Measurements from ENCODE around the gene DENND5A.
"Not testable (repeated sequence)": the region's sequence is repeated elsewhere in the genome, so short reads cannot be mapped to it uniquely, and the experiment has no call there.

DENND5A gene

DNA sequence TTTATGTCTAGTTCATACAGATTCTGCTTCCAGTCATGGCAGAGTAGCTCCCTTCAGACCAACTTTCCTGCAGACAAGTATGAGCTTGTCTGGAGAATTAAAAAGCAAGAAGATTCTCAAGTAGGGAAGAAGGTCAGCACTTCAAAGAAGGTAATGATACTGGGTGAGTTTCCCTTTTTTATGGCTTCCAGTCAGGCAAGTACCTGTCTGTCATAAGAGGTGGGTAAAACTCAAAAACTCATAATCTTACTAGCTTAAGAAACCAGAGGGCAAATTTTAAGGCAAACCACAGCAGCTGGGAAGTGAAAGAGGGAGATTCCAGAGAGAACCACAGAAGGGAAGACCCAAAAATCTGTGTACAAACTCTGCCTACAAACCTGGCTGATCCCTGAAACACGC, 54.2 kb downstream of the DENND5A start:
- no peak for DNase-seq (ENCODE audit: low spot score)

DNA sequence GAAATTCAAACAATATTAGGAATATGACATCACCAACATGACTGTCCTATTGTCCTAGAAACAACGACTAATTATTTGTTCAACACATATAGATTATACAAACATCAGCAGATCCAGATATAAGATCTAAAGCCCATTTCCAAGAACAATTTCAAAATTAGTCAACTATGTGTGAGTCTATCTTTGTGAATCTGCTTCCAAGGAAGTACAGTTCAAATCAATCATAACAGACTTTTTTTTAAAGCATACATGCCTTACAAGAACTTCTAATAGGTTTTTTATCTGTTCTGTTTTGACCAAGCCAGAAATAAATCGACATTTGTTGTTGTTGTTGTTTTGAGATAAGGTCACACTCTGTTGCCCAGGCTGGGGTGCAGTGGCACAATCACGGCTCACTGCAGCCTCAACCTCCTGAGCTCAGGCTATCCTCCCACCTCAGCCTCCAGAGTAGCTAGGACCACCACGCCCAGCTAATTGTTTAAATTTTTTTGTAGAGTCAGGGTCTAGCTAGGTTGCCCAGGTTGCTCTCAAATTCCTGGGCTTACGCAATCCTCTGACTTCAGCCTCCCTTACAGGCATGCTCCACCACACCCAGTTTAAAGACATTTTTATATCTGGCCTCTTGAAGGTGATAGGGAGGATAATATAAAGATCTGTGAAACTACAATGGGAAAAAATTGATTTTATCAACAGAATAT, 54.8 kb downstream of the DENND5A start:
- no peak for DNase-seq (ENCODE audit: low spot score)

DNA sequence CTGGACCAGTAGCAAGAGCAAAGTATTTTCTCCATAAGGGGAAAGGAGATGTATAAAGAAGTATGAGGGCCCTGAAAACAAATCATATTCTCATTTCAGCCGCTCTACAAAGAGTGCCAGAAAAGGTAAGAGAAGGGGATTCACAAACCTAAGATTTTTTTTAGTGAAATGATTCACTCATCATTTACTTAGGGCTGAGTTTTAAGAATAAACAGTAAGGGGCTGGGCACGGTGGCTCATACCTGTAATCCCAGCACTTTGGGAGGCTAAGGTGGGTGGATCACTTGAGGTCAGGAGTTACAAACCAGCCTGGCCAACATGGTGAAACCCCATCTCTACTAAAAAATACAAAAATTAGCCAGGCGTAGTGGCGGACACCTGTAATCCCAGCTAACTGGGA, 55.5 kb downstream of the DENND5A start:
- not testable (repeated sequence) for DNase-seq (ENCODE audit: low spot score)

DNA sequence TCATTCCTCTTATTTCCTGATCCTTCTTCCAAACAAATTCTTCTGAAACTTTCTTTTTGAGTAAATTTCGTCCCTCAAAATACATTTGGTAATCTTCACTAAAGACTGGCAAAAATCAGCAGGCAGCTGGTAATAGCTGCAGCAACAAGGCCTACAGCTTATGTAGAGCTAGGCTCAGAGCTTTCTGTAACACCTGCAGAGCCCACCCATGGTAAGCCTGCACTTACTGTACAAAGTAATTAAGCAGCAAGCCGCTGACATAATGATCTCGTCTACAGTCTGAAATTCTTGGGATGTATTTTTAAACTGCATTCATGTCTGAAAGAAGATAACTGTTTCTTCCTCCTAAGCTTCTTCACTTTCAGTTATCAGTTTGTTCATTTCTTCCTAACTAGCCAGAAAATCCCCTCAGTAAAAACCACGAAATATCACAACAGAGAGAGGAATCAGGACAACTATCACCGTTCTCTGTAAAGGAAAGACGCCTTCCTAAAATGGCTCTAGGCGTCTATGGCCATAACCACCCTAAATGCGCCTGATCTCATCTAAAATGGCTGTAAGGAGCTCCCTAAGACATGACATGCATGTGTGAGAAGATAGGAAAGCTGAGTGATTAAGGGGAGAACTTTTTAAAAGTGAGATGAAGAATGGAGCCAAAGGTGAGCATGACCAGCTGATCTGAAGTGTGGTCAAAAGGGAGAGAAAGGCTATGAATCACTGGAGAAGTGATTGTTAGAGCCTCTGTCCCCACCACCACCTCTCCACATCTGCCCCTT, 56.2 kb downstream of the DENND5A start:
- DNase-seq (ENCODE audit: low spot score) = no peak

DNA sequence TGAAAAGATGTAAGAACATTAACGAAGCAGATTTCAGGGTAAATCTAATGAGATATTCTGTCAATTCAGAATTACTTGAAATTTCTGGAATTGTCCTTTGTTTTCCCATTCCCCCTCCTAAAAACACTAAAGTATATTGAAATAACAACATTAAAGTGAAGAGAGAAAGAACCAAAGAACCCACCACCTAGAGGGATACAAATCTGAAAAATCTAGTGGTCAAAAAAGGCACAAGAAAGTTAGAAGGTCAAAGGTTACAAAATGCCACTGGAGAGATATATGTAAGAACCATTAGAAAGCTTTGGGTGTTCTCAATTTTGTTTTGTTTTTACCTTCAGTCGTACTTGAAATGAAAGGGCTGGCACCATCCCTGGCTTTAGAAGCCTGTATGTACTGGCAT, 57.9 kb downstream of the DENND5A start:
- no peak for DNase-seq (ENCODE audit: low spot score)

DNA sequence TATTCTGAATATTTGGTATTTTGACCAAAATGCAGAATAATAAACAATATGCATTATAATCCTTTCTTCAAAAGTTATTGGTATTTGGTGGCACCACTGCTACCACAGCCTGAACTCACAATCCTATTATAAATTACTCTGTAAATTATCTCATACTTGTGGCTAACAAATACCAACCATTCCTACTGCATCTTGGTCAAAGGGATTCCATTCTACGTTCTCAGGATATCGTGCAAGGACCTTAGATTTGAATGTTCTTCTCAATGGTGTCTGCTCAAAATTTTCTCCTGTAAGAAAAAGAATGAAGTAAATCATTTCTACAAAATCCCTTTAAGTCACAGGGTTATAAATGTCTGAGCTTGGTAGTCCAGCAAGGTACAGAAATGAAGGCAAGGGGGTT, 58.7 kb downstream of the DENND5A start:
- no peak for DNase-seq (ENCODE audit: low spot score)

DNA sequence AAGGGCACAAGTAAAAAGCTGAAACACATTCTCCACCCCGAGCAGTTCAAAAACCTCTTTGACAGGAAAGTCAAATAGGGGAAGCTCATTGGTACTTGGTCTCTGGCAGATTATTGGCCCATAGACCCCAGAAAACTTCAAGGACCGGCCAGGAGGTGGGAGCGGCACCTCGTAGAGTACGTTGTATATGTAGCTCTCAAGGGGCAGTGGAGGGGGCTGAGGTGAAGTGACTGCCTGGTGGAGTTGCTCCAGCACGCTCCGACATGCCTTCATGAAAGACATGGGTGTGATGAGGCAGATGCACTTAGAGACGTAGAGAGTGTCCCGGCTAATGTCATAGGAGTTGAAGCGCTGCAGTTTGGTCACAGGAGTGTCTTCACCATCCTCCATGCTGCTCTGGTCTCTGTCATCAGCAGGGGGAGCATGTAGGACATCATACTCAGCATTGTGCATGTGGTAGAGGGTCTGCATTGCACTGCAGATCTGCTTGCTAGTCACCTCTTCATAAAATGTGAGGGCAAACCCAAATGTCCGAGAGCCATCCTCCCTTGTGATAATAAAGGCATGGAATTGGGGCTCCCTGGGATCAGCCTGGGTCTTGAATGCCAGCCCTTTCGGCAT, 61.3 kb downstream of the DENND5A start:
- peak; percentile 11 for DNase-seq (ENCODE audit: low spot score)

DNA sequence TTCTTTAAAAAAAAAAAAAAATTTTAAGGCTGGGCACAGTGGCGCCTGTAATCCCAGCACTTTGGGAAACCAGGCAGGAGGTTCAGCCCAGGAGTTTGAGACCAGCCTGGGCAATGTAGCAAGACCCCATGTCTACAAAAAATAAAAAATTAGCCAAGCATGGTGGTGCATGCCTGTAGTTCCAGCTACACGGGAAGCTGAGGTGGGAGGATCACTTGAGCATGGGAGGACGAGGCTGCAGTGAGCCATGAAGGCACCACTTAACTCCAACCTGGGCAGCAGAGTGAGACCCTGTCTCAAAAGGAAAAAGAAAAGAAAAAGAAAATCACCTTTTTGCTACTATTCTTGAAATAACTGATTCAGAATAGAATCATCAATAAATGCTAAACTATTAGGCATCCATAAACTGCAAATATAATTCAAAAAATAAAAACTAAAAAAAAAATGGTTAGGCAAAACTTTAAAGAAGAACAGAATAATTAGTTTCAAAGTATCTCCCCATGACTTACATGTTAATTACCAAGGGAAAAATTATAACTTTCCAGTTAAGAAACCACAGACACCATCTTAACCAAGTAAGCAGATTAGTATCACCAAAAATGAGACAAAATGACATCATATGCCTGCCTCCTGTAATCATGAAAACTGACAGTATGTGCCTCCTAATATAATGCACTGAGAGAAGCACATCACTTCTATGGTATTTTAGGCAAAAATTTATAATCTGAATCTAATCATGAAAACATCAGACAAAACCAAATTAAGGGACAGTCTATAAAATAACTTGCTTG, 63.6 kb downstream of the DENND5A start:
- DNase-seq (ENCODE audit: low spot score) = no peak

DNA sequence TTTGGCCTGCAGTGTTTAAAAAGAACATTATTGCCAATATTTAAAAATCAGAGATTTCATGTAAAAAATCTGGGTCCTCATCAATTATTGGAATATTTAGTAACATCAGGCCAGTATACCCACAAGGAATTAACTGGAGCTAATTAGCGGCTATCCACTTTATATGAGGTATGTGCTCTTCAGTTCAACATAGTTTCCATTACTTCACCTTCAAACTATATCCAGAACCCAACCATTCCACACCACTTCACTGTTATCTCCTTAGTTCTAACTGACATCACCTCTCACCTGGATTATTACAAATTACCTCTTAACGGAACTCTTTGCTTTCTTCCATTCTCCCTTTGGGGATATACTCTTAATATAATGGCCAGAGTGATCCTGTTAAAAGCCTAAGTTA, 64.7 kb downstream of the DENND5A start:
- no peak for DNase-seq (ENCODE audit: low spot score)

DNA sequence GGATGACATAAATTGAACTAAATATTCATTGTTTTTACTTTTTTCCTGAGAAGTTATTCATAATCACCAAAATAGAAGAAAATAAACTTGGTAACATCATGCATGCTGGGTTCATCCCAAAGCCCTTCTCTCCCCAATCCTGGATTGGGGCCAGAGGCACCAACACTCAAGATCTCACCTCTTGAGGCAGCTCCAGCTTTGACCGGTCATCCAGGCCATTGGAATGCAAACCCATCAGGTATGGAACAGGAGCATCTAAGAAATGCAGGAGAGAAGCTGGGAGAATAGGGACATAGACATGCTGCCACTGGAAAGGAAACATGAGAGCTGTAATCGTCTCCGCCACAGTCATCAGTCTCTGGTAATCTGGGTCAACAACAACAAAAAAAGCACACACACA, 71.8 kb downstream of the DENND5A start:
- no peak for DNase-seq (ENCODE audit: low spot score)

DNA sequence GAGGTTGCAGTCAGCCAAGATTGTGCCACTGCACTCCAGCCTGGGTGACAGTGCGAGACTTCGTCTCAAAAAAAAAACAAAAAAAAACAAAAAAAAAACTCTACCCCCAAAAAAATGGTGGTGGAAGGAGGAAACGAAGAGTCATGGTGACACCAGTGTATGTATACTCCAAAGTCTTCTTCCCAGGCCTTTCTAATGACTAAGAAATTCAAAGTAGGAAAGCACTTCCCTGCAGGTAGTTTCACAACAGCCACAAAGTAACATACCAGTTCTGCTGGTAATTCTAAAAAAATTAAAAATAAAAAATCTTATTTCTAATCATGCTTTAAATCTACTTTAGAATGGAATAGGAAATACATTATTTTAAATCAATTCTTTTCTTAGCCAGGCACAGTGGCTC, 72.6 kb downstream of the DENND5A start:
- no peak for DNase-seq (ENCODE audit: low spot score)

DNA sequence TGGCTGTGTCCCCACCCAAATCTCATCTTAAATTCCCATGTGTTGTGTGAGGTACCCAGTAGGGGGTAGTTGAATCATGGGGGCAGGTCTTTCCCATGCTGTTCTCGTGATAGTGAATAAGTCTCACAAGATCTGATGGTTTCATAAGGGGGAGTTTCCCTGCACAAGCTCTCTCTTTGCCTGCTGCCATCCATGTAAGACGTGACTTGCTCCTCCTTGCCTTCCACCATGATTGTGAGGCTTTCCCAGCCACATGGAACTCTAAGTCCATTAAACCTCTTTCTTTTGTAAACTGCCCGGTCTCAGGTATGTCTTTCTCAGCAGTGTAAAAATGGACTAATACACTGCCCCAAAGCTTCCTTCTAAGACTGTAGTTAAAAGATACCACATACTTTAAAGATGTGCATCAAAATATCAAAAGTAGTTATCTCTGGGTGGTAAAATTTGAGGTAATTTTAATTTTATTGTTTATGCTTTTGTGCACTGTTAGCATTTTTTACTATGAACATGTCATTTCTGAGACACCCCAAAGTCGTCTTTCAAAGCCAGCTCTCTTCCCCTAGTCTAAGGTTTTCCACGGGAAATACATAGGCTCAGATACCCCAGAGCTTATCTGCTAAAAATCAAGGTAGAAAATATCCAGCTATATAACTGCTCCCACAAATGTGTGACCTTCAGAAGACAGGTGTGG, 74.7 kb downstream of the DENND5A start:
- DNase-seq (ENCODE audit: low spot score) = not testable (repeated sequence)

DNA sequence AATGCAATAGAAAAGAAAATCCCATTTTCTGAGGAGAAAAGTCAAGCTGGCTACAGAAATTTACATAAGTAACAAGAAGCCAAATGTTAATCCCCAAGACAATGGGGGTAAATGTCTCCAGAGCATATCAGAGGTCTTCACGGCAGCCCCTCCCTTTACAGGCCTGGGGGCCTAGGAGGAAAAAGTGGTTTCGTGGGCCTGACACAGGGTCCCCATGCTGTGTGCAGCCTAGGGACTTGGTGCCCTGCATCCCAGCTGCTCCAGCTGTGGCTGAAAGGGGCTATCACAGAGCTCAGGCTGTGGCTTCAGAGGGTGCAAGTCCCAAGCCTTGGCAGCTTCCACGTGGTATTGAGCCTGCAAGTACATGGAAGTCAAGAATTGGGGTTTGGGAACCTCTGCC, 76.3 kb downstream of the DENND5A start:
- not testable (repeated sequence) for DNase-seq (ENCODE audit: low spot score)

DNA sequence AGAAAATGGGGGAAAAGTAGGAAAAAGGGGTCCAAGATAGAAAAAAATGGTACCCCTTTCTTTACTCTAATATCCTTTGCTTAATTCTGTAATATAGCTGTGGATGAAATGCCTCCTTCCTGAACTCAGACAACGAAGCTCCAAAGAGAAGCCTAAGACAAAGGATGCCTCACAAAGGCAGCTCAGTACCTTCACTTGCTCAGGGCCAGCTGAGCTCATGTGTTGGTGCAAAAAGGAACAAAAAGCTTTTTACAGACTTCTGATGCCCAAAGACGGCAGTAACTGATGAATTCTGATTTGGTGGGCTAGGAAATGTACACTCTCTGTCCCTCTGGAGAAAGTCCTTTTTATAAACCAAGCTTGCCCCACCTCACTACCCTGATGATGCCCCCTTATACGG, 77.5 kb downstream of the DENND5A start:
- no peak for DNase-seq (ENCODE audit: low spot score)

DNA sequence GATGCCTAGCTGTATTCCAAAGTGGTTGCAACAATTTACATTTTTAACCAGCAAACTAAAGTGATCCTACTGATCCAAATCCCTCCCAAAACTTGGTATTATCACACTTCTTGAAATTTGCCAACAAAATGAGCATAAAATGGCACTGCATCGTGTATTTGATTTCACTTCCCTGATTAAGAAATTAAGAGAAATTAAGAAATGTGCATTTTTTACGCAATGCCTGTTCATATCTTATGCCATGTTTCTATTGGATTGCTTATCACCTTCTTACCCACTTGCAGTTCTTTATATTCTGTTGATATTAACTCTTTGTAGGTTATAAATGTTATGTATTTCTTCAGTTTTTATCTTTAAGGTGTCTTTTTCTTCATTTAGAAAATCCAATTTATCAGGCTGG, 80.6 kb downstream of the DENND5A start:
- no peak for DNase-seq (ENCODE audit: low spot score)

DNA sequence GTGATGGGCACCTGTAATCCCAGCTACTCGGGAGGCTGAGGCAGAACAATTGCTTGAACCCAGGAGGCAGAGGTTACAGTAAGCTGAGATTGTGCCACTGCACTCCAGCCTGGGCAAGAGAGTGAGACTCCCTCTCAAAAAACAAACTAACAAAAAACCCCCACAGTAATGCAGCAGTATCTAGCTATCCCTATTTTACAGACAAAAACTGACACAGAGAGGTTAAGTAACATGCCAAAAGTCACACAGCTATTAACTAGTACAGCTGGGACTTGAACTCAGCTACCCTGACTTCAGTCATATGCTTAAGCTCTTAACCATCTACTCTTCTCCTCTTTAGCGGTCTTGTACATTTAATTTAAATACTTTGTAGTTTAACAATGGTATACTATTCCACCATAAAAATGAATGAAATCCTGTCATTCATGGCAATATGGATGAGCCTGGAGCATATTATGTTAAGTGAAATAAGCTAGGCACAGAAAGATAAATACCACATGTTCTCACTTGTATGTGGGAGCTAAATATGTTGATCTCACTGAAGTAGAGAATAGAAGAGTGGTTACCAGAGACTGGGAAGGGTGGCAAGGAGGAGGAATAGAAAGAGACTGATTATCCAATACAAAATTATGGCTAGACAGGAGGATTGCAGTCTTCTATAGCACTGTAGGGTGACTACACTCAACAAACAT, 82.8 kb downstream of the DENND5A start:
- no peak for DNase-seq (ENCODE audit: low spot score)

DNA sequence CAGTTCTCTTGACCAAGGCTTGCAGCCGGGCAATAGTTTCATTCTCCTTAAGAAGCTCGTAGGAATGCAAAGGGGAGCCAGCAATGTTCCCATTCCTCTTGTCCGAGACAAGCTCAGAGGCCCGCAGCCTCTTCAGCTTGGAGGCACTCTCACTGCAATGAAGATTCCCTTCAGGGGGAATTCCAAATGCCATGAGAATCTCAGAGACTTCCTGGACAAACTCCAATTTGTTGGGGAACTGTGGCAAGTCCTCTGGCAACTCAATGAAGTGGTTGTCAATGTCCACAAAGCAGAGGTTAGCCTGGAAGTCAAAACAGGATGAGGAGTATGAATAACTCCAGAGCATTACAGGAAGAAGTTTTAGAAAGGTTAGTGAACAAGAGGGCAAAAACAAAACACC, 84.4 kb downstream of the DENND5A start:
- no peak for DNase-seq (ENCODE audit: low spot score)

DNA sequence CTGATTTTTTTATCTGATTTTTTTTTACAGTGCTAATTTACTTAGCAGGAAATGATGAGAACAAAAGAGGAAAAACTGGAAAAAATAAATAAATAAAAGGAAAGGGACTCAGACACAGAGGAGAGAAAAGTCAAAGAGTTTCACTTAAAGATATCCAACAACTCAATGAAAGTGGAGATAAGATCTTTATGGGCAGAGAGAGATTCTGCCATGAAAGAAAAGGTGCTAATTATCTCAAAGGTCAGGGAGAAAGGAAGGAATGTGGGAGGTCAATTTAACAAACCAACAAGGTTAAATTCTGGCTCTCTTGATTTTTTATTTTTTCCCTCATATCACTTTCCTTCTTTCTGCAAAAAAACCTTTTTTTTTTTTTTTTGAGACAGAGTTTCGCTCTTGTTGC, 86.0 kb downstream of the DENND5A start:
- DNase-seq (ENCODE audit: low spot score) = no peak

DNA sequence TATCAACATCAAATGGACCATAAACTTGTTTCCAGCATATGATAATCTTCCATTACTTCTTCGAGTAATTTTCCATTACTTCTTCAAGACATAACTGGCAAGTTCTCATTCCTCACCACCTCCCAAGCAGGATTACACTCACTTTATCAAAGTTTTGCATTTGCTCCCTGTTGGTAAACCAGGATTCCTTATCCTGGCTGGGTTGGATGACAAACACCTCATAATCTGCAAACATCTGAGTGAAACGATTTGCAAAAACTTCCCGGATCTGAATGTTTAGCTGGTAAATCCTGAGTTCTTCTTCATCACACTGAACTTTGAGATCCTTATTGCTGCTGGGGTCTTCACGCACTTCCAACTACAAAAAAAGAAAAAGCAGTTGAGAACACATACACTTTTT, 86.4 kb downstream of the DENND5A start:
- no peak for DNase-seq (ENCODE audit: low spot score)

DNA sequence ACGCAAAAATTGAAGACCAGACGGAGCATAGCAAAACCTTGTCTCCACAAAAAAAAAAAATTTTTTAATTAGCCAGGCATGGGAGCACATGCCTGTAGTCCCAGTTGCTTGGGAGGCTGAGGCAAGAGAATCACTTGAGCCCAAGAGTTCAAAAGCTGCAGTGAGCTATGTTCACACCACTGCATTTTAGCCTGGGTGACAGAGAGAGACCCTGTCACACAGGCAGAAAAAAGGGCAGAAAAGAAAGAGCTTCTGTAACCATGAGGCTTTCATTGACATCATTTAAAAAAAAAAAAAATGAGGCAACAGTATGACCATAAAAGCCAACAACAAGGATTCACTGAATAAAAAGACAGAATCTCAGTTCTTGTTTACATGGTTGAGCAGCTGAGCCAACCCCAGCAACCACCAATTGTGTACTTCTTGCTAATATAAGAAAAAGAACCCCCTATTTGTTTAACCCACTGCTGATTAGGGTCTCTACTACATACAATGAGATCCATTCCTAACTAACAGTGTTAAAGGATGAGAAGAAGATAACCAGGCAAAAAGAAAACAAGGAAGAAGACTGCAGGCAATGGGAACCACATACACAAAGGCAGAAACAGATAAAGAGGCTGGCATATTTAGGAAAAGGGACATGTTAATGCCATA, 87.6 kb downstream of the DENND5A start:
- DNase-seq (ENCODE audit: low spot score) = no peak

DNA sequence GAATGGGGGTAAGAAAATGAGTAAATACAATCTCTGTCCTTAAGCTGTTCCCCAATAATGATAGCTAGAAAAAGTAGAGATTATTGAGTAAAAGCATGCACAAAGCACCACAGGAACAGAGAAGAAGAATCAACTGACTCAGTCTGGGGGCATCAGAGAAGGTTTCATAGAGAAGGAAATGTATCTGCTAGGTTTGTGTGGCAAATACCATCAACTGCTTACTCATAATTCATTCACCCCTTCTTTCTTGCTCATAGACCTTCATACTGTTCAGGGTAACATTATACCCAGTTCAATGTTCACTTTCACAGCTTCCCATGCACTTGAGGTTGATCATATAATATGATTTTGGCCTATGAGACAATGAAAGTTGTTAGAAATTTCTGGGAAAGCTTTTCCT, 88.6 kb downstream of the DENND5A start:
- DNase-seq (ENCODE audit: low spot score) = no peak

Data from HuH-7 (cell line).